ENCODE results near the gene PARVA.

Gene PARVA

DNA sequence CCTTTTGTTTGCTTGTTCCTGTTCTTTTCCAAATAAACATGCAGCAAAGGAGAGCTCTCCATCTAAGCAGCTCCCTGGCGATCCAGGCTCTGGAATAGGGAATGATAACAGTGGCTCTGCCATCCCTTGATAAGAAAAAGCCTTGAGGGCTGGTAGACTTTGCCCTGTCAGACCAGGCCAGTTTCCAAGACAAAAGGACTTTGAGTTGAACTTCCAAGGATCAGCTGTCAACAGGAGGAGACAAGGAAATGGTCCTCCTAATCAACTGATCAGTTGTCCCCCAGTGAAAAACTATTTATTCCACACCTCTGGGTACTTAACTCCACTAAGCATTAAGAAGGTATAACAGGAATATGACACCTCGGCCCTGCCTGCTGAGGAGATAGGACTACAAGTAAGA, 127.8 kb downstream of the PARVA start:
- no peak overlapping the region for H3K4me3 ChIP-seq (replicated peaks; ENCODE audit: low read depth, low read length)
- DNase-seq (ENCODE audit: low read depth): no peak
- TF ChIP-seq, protein P1, sequence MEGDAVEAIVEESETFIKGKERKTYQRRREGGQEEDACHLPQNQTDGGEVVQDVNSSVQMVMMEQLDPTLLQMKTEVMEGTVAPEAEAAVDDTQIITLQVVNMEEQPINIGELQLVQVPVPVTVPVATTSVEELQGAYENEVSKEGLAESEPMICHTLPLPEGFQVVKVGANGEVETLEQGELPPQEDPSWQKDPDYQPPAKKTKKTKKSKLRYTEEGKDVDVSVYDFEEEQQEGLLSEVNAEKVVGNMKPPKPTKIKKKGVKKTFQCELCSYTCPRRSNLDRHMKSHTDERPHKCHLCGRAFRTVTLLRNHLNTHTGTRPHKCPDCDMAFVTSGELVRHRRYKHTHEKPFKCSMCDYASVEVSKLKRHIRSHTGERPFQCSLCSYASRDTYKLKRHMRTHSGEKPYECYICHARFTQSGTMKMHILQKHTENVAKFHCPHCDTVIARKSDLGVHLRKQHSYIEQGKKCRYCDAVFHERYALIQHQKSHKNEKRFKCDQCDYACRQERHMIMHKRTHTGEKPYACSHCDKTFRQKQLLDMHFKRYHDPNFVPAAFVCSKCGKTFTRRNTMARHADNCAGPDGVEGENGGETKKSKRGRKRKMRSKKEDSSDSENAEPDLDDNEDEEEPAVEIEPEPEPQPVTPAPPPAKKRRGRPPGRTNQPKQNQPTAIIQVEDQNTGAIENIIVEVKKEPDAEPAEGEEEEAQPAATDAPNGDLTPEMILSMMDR (IDR thresholded peaks at IDR 0.05; ENCODE audit: low read length, missing control alignments): no peak

DNA sequence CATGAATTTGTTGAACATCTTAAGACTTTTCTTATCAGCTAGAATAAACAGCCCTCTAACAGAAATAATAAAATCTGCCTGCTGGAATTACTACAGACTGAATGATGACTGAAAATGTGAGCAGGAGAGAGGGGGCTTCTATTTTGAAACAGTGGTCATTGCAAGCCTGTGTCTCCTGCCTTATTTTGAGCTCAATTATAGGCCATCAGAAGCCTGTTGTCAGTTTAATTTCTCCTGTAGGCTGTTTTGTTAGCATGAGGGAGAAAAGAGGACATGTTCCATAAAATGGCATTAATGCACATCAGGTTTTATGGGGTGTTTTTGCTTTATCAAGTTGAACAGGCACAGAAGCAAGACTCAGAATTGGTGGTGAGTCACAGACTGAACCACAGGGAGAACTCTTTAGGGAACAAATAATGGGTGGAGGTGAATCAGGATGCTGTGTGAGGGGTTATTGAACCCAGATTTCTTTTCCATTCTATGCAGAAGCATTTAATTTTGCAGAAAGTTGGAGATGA, 129.1 kb downstream of the PARVA start:
- TF ChIP-seq, protein P1 (IDR thresholded peaks at IDR 0.05; ENCODE audit: low read length, missing control alignments): no peak
- peak; percentile 24 for DNase-seq (ENCODE audit: low read depth)

DNA sequence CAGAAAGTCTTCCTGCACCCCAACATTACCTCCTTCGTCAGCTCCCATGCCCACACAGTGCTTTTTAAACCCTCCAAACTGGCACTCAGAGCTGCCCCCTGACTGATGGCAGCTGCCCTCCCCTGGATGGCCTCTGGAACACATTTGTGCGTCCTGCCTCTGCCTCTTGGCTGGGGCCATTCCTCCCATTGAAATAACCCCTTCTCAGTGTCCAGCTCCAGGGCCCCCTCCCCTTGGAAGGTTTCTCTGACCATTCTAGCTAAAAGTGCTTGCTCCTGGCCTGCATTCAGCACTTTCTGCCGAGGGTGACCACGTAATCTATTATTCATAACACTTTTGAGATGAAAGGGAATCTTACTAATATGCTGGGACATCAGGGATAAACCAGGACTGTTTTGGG, 130.0 kb downstream of the PARVA start:
- TF ChIP-seq, protein P1 (IDR thresholded peaks at IDR 0.05; ENCODE audit: low read length, missing control alignments): no peak
- no peak overlapping the region for H3K4me3 ChIP-seq (replicated peaks; ENCODE audit: low read depth, low read length)
- no peak for DNase-seq (ENCODE audit: low read depth)

More for the DNA sequence above, 129.1 kb downstream of the PARVA start:
- H3K4me3 ChIP-seq (replicated peaks; ENCODE audit: low read depth, low read length): no peak overlapping the region

DNA sequence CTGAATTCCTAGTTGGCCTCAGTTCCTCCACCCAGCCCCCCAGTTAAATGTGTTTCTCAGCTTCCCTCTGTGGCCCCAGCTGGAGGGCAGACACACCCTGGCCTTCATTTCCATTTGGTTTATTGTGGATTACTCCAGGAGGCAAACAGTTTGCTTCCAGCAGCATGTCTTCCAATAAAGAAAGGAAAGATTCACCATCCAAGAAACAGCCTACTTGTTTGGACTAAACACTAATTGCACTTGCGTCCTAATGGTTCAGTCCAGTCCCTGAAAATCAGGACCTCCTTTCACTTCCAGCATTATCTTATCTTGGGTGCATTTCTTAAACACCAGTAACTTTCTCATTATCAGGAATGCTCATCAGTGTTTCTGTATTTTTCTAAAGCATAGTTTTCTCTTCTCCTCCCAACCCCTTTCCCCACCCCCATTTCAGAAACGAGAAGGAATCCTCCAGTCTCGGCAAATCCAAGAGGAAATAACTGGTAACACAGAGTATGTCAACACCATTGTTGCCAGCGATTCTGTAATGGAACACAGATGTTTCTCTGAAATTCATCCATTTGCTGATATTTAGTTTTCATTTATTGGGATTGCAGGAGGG, 130.9 kb downstream of the PARVA start:
- no peak overlapping the region for H3K4me3 ChIP-seq (replicated peaks; ENCODE audit: low read depth, low read length)
- TF ChIP-seq, protein P1 (IDR thresholded peaks at IDR 0.05; ENCODE audit: low read length, missing control alignments): no peak
- peak; percentile 85 for DNase-seq (ENCODE audit: low read depth)

DNA sequence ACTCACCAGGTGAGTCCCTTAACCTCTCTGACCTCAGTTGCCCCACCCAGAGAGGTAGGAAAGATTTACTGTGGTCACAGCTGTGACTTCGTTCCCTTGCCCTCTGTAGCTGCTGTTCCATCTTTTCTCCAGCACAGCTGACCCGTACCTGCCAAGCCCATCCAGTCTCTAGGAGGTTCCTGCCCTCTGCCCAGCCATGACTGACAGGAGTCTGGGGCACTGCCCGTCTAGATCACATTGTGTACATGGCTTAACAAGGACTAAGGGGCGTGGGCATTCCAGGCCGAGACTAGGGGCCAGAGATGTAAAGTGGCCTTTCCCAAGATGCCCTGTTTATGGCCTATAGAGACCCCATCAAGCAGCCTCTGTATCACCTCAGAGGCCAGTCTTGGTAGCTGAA, 132.0 kb downstream of the PARVA start:
- no peak overlapping the region for H3K4me3 ChIP-seq (replicated peaks; ENCODE audit: low read depth, low read length)
- DNase-seq (ENCODE audit: low read depth): no peak
- TF ChIP-seq, protein P1 (IDR thresholded peaks at IDR 0.05; ENCODE audit: low read length, missing control alignments): no peak

DNA sequence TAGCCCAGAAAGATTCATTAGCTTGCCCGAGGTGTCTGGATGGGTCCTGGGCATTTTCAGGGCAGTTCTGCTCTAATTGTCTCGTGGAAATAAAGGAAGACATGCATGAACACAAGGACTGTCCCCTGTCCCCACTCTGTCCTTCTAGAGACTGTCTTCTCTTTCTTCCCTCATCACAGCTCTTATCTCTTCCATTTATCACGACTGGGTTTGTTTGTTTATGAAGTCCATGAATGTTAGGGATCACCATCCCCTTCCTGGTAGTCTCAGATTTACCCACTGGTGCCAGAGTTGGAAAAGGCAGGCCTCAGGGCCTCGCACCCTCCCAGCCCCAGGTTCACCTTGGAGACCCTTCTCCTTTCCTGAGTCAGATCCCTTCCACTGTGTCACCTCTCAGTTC, 134.8 kb downstream of the PARVA start:
- H3K4me3 ChIP-seq (replicated peaks; ENCODE audit: low read depth, low read length): no peak overlapping the region
- no peak for DNase-seq (ENCODE audit: low read depth)
- TF ChIP-seq, protein P1 (IDR thresholded peaks at IDR 0.05; ENCODE audit: low read length, missing control alignments): no peak

DNA sequence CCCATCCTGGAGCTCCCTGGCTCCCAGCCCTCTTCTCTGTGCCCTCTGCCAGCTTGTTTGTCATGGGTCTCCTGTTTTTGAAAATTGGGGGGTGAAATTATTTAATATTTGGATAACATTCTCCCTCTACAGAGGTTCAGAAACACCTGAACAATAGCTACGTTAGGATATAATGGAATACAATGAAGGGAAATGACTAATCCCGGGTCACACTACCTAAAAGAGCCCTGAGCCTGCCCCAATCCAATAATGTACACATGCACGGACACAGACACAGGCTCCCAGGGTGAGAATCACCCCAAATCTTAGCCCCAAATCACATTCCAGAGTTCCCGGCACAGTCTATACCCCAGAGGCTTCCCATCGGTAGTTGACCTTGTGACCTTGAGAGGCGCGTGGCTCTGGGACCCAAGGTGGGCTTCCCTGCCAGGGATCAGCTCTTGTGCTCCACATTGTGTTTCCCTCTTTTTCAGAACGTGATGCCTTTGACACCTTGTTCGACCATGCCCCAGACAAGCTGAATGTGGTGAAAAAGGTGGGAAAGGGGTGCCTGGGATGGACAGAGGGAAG, 135.5 kb downstream of the PARVA start:
- H3K4me3 ChIP-seq (replicated peaks; ENCODE audit: low read depth, low read length): no peak overlapping the region
- DNase-seq (ENCODE audit: low read depth): no peak
- TF ChIP-seq, protein P1 (IDR thresholded peaks at IDR 0.05; ENCODE audit: low read length, missing control alignments): no peak

Data from fibroblast of pulmonary artery (primary cell).